Liver (tissue), 9 donors: ENCODE measurements around the gene CHD9NB. TPM values are rescaled to one million over a fixed set of nuclear protein-coding genes. Genes with fewer than 3 reads are reported as not detected.
"Not testable (repeated sequence)": the region's sequence is repeated elsewhere in the genome, so short reads cannot be mapped to it uniquely, and the experiment has no call there.

ENCODE experiments used
- DNase-seq: peaks from one replicate; pipeline ENCODE4 v3.0.0-alpha.2; 2017; ENCODE audit warnings: low spot score
- H3K27ac ChIP-seq, 2 donors: one replicate each; pipeline ENCODE4 v1.7.0; 2013; ENCODE audit warnings: inconsistent platforms in 2 of 2, low read length in 2 of 2, control low read depth in 1 of 2, low read depth in 1 of 2, mild to moderate bottlenecking in 1 of 2
- H3K27me3 ChIP-seq, 4 donors: one replicate each; pipeline versions ENCODE4 v1.6.1 to v1.7.0; 2013; ENCODE audit warnings: low read length in 3 of 4, inconsistent platforms in 1 of 4, mild to moderate bottlenecking in 1 of 4, moderate library complexity in 1 of 4; ENCODE audit not compliant: control insufficient read depth in 4 of 4, insufficient read depth in 4 of 4
- H3K36me3 ChIP-seq, 4 donors: one replicate each; pipeline versions ENCODE4 v1.6.1 to v1.7.0; 2013; ENCODE audit warnings: low read length in 3 of 4, mild to moderate bottlenecking in 3 of 4, low read depth in 1 of 4, moderate library complexity in 1 of 4; ENCODE audit not compliant: control insufficient read depth in 4 of 4, insufficient read depth in 3 of 4
- H3K4me1 ChIP-seq, 4 donors: one replicate each; pipeline versions ENCODE4 v1.6.1 to v1.7.0; 2013; ENCODE audit warnings: low read length in 3 of 4, mild to moderate bottlenecking in 3 of 4, moderate library complexity in 1 of 4; ENCODE audit not compliant: control insufficient read depth in 4 of 4, insufficient read depth in 4 of 4
- H3K4me3 ChIP-seq, 3 donors: one replicate each; pipeline versions ENCODE4 v1.6.1 to v1.7.0; 2013; ENCODE audit warnings: low read length in 3 of 3, control low read depth in 1 of 3, low read depth in 1 of 3, mild to moderate bottlenecking in 1 of 3
- H3K9ac ChIP-seq, 2 donors: one replicate each; pipeline ENCODE4 v1.7.0; 2013; ENCODE audit warnings: low read length in 2 of 2, mild to moderate bottlenecking in 2 of 2, moderate library complexity in 2 of 2, control low read depth in 1 of 2, low read depth in 1 of 2
- H3K9me3 ChIP-seq, 4 donors: one replicate each; pipeline versions ENCODE4 v1.6.1 to v1.7.0; 2013; ENCODE audit warnings: low read length in 3 of 4; ENCODE audit not compliant: control insufficient read depth in 4 of 4
- CTCF ChIP-seq: fragments of 150-350 bp; IDR thresholded peaks from 2 replicates; pipeline ENCODE4 v1.5.1; 2017; ENCODE audit warnings: improper control_type of control experiment, low read depth, low read length; ENCODE audit not compliant: missing input control
- EGR1 ChIP-seq, 2 donors: IDR thresholded peaks; 2 replicates each; pipeline ENCODE4 v1.6.1; 2016 to 2018; ENCODE audit warnings: antibody characterized with exemption in 2 of 2, low read depth in 2 of 2
- FOXA1 ChIP-seq: IDR thresholded peaks from 2 replicates; pipeline ENCODE4 v1.6.1; 2016; ENCODE audit warnings: antibody characterized with exemption
- FOXA2 ChIP-seq: IDR thresholded peaks from 2 replicates; pipeline ENCODE4 v1.6.1; 2016; ENCODE audit warnings: antibody characterized with exemption
- GABPA ChIP-seq, 2 donors: IDR thresholded peaks in 1 of 2; conservative IDR thresholded peaks in 1 of 2; 2 replicates each; pipeline ENCODE4 v1.6.1; 2016; ENCODE audit warnings: antibody characterized with exemption in 2 of 2, mild to moderate bottlenecking in 1 of 2, moderate library complexity in 1 of 2
- HNF4G ChIP-seq: IDR thresholded peaks from 2 replicates; pipeline ENCODE4 v1.6.1; 2016; ENCODE audit warnings: antibody characterized with exemption
- JUND ChIP-seq, 2 donors: IDR thresholded peaks; 2 replicates each; pipeline ENCODE4 v1.6.1; 2016; ENCODE audit warnings: antibody characterized with exemption in 2 of 2
- MAX ChIP-seq: IDR thresholded peaks from 2 replicates; pipeline ENCODE4 v1.6.1; 2016; ENCODE audit warnings: antibody characterized with exemption
- NR2F2 ChIP-seq: IDR thresholded peaks from 2 replicates; pipeline ENCODE4 v1.6.1; 2016; ENCODE audit warnings: antibody characterized with exemption
- RAD21 ChIP-seq, 2 donors: IDR thresholded peaks; 2 replicates each; pipeline ENCODE4 v1.6.1; 2016; ENCODE audit warnings: antibody characterized with exemption in 2 of 2, mild to moderate bottlenecking in 2 of 2
- RXRA ChIP-seq, 2 donors: IDR thresholded peaks; 2 replicates each; pipeline ENCODE4 v1.6.1; 2017 to 2018; ENCODE audit warnings: antibody characterized with exemption in 2 of 2, mild to moderate bottlenecking in 1 of 2
- TAF1 ChIP-seq: conservative IDR thresholded peaks from 2 replicates; pipeline ENCODE4 v1.6.1; 2016; ENCODE audit warnings: antibody characterized with exemption, mild to moderate bottlenecking
- YY1 ChIP-seq: IDR thresholded peaks from 2 replicates; pipeline ENCODE4 v1.6.1; 2016; ENCODE audit warnings: antibody characterized with exemption, mild to moderate bottlenecking
- WGBS: extraction: QIAGEN DNeasy Blood & Tissue Kit; methylation state at CpG from one replicate; pipeline ENCODE4 v1.1.7; 2013; 5-methylcytosine and 5-hydroxymethylcytosine counted together
- polyA plus RNA-seq, 2 donors: library from polyadenylated mRNA; stranded (reverse) in 1 of 2; unstranded in 1 of 2; fragments of 200-250 nt in 1 of 2; fragments of >200 nt in 1 of 2; fragmentation: Nextera tagmentation in 1 of 2; extraction: Ambion mirVana in 1 of 2; gene quantifications; one replicate each; pipeline versions ENCODE4 v1.2.1 to v1.2.3, GENCODE V29; 2013 to 2015
- total RNA-seq, 2 donors: library from RNA; depleted of rRNA; stranded (reverse); fragments of >200 nt; gene quantifications; one replicate each; pipeline ENCODE4 v1.2.3, GENCODE V29; 2014
- TF ChIP-seq, protein P1 (sequence below): IDR thresholded peaks from 2 replicates; pipeline ENCODE4 v1.6.1; 2016; ENCODE audit warnings: antibody characterized with exemption
- TF ChIP-seq, protein P2 (sequence below): IDR thresholded peaks from 2 replicates; pipeline ENCODE4 v1.6.1; 2016; ENCODE audit warnings: antibody characterized with exemption, mild to moderate bottlenecking
- TF ChIP-seq, protein P3 (sequence below): IDR thresholded peaks from 2 replicates; pipeline ENCODE4 v1.6.1; 2016; ENCODE audit warnings: antibody characterized with exemption
- donor health status: healthy.
- donor health status: healthy.
- donor health status: healthy.
- donor health status: healthy.
- donor health status: healthy.

The CHD9NB gene
- total and polyA plus RNA-seq, 4 donors: 0.05 to 0.42 (median 0.18) TPM; not detected in 1

DNA sequence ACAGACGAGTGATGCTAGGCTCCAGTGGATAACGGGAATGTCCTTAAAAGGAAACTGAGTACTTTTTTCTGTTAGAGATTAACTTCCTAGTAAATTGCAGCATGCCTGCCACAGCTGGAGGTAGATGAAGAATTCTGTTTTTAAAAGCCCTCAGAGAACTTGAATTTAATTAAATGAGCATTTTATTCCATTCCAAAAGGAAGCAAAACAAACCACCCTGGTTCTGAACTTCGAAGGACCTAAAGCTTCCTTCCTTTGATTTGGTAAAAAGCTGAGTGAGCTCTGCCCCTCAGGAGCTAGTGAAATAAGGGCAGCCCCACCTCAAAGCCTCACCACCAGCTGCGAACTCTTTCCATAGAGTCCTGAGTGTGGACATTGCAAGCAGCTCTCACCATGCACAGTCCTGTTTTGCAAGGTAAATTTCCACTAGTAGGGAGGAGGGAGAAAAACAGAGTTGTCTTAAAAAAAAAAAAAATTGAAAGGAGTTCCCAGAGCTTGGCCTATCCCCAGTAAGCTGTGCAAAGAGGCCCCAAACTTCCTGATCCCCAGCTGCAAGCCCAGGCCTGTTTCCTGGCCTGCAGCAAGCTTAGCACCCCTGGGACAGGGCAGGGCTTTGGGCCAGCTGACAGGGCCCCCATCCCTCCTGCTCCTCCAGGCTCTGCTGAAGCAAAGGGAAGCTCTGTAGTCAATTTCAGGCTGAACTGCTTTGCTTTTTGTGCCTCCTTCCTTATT, 11.2 kb downstream of the CHD9NB start:
- H3K36me3 ChIP-seq: no peaks in the 10 kb centered on the region
- DNase-seq: no peak
- 56% methylated on average over 4 of the region's 4 CpGs for WGBS
- no peak overlapping the region for H3K27ac ChIP-seq
- H3K4me1 ChIP-seq: peaks cover 0 to 4% (median 0%) of the 10 kb centered on the region in 4 donors
- TF ChIP-seq FOXA2: no peak
- no peak overlapping the region for H3K9ac ChIP-seq
- H3K4me3 ChIP-seq: no peak overlapping the region
- H3K27me3 ChIP-seq: no peaks in the 10 kb centered on the region
- H3K9me3 ChIP-seq: no peaks in the 10 kb centered on the region

DNA sequence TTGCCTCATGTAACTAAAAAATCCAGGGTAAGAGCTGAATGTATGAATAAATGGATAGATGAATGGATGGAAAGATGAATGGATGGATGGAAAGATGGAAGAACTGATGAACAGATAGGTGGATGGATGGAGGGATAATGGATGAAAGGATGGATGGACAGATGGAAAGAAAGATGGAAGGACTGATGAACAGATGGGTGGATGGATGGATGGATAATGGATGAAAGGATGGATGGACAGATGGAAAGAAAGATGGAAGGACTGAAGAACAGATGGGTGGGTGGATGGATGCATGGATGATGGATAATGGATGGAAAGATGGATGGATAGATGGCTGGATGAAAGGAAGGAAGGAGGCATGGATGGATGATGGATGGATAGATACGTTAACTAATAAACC, 11.9 kb downstream of the CHD9NB start:
- Histone ChIP-seq H3K9me3 (no peaks in the 10 kb centered on the region), H3K9ac (no peak overlapping the region), H3K4me3 (no peak overlapping the region), H3K27me3 (no peaks in the 10 kb centered on the region), H3K27ac (no peak overlapping the region), H3K4me1 (peaks cover 0 to 2% (median 0%) of the 10 kb centered on the region in 4 donors), H3K36me3 (no peaks in the 10 kb centered on the region)
- no peak for DNase-seq
- no peak for TF ChIP-seq TAF1
- no peak for TF ChIP-seq JUND (IDR thresholded peaks at IDR 0.05)
- TF ChIP-seq EGR1 (IDR thresholded peaks at IDR 0.05; ENCODE audit: low read depth in 2 of 2): no peak
- no peak for TF ChIP-seq RXRA (IDR thresholded peaks at IDR 0.05)
- no peak for TF ChIP-seq HNF4G
- TF ChIP-seq CTCF: no peak
- no peak for TF ChIP-seq MAX
- no peak for TF ChIP-seq RAD21 (IDR thresholded peaks at IDR 0.05)
- TF ChIP-seq, protein P1, sequence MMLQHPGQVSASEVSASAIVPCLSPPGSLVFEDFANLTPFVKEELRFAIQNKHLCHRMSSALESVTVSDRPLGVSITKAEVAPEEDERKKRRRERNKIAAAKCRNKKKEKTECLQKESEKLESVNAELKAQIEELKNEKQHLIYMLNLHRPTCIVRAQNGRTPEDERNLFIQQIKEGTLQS: no peak
- TF ChIP-seq GABPA (IDR thresholded peaks at IDR 0.05 in 1 of 2, conservative IDR thresholded peaks at IDR 0.05 in 1 of 2): no peak
- no peak for TF ChIP-seq YY1
- TF ChIP-seq, protein P2, sequence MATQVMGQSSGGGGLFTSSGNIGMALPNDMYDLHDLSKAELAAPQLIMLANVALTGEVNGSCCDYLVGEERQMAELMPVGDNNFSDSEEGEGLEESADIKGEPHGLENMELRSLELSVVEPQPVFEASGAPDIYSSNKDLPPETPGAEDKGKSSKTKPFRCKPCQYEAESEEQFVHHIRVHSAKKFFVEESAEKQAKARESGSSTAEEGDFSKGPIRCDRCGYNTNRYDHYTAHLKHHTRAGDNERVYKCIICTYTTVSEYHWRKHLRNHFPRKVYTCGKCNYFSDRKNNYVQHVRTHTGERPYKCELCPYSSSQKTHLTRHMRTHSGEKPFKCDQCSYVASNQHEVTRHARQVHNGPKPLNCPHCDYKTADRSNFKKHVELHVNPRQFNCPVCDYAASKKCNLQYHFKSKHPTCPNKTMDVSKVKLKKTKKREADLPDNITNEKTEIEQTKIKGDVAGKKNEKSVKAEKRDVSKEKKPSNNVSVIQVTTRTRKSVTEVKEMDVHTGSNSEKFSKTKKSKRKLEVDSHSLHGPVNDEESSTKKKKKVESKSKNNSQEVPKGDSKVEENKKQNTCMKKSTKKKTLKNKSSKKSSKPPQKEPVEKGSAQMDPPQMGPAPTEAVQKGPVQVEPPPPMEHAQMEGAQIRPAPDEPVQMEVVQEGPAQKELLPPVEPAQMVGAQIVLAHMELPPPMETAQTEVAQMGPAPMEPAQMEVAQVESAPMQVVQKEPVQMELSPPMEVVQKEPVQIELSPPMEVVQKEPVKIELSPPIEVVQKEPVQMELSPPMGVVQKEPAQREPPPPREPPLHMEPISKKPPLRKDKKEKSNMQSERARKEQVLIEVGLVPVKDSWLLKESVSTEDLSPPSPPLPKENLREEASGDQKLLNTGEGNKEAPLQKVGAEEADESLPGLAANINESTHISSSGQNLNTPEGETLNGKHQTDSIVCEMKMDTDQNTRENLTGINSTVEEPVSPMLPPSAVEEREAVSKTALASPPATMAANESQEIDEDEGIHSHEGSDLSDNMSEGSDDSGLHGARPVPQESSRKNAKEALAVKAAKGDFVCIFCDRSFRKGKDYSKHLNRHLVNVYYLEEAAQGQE: no peak
- no peak for TF ChIP-seq FOXA1
- TF ChIP-seq, protein P3, sequence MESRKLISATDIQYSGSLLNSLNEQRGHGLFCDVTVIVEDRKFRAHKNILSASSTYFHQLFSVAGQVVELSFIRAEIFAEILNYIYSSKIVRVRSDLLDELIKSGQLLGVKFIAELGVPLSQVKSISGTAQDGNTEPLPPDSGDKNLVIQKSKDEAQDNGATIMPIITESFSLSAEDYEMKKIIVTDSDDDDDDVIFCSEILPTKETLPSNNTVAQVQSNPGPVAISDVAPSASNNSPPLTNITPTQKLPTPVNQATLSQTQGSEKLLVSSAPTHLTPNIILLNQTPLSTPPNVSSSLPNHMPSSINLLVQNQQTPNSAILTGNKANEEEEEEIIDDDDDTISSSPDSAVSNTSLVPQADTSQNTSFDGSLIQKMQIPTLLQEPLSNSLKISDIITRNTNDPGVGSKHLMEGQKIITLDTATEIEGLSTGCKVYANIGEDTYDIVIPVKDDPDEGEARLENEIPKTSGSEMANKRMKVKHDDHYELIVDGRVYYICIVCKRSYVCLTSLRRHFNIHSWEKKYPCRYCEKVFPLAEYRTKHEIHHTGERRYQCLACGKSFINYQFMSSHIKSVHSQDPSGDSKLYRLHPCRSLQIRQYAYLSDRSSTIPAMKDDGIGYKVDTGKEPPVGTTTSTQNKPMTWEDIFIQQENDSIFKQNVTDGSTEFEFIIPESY: no peak
- TF ChIP-seq NR2F2: no peak
- WGBS: 88% methylated on average over 1 of the region's 1 CpG

DNA sequence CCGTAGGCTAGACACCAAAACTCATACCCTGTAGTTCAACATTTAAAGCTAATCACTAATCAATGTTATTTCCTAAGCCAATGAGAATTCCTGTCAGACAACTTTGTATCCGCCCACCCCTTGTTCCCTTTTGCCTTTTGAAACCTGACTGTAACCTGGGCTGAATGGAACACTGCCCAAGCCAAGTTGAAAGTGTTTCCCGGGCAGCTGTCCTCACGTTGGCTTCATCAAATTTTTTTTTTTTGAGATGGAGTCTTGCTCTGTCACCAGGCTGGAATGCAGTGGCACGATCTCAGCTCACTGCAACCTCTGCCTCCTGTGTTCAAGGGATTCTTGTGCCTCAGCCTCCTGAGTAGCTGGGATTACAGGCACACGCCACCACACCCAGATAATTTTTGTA, 16.0 kb downstream of the CHD9NB start:
- not testable (repeated sequence) for DNase-seq, H3K9ac ChIP-seq, H3K27me3 ChIP-seq, H3K4me1 ChIP-seq, H3K4me3 ChIP-seq, H3K36me3 ChIP-seq, H3K27ac ChIP-seq
- H3K9me3 ChIP-seq: peaks cover 0 to 11% (median 2%) of the 10 kb centered on the region in 4 donors
- WGBS: 86% methylated on average over 6 of the region's 6 CpGs
